NCI-H446 (cell line): ENCODE data around the gene PKM.

Source experiments
- DNase-seq, 2 experiments: peaks; one replicate each; lab custom pipeline; 2025; lab: John Stamatoyannopoulos, UW

Gene PKM

GRCh38 chr15:72235298-72235697 lies 4.3 kb upstream of the PKM start:
- DNase-seq, result no peak

DNA sequence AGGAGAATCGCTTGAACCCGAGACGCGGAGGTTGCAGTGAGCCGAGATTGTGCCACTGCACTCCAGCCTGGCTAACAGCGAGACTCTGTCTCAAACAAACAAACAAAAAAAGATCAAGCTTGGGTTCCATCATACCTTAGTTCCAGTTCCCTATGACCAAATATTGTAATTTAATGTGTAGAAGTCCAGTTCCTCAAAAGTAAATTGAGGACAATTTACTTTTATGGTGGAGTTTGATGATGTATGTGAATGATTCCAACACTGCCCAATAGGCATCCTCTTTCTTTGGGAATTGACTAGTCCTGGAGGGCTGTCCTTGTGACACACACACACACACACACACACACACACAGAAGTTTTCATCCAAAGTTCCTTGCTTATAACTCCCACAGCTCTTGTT lies 2.8 kb upstream of the PKM start:
- DNase-seq, result no peak

DNA sequence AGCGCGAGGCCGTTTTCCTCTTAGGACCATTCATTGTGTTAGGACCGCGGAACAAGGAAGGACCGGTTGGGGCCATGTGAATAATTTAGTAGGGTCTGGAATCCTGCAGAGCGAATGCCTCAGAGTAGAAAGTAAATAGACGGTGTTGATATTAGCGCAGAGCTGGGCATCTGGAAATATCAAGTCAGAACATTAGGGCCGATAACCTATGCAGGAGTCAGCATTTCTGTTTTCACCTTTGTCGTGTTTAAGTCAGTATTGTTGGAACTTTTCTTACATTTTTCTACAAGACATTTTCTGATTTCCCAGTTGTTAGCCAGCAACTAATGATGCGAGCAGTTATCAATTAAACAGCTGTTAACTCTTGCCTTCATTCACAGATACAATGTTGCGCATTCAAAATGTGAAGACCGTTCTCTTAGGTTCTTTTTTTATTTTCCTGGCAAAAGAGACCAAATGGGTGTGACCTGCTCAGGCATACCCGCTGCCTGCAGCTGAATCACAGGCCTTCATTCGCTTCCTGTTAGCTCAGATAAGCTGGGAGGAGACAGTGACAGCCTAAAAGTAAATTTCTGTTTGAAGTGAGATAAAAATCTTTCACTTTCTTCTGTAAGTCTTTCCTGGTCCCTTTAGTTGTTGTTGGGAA lies 966 bp upstream of the PKM start:
- peak; percentile 19 to 52 for DNase-seq

GRCh38 chr15:72230197-72231065 lies 559 bp downstream of the PKM start:
- peak; percentile 45 to 82 for DNase-seq

GRCh38 chr15:72229947-72230196 lies 1.1 kb downstream of the PKM start:
- no peak for DNase-seq

- DNase-seq, result no peak
Measured at GRCh38 chr15:72229076-72229946, 1.7 kb downstream of the PKM start.

- DNase-seq, result no peak
Measured at GRCh38 chr15:72227720-72228119, 3.3 kb downstream of the PKM start.

DNA sequence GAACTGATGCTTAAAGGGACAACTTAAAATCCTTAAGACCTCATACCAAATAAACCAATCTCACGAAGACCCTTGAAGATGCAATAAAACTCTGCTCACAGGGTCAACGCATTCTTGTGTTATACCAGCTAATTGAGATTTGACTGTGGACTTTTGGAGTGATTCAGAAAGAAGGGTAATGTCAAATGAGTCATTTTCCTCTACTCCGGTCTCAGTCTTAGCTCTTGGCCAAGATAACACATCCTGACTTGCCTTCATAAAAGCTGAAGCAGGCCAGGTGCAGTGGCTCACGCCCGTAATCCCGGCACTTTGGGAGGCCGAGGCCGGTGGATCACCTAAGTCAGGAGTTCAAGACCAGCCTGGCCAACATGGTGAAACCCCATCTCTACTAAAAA lies 3.8 kb downstream of the PKM start:
- DNase-seq, result peak in 1 of 2 experiments; percentile 23

- DNase-seq, result no peak
Measured at GRCh38 chr15:72223278-72223677, 7.7 kb downstream of the PKM start.

GRCh38 chr15:72222393-72222792 lies 8.6 kb downstream of the PKM start:
- peak in 1 of 2 experiments; percentile 28 for DNase-seq

- DNase-seq, result no peak
Measured at GRCh38 chr15:72220687-72221086, 10.3 kb downstream of the PKM start.

DNA sequence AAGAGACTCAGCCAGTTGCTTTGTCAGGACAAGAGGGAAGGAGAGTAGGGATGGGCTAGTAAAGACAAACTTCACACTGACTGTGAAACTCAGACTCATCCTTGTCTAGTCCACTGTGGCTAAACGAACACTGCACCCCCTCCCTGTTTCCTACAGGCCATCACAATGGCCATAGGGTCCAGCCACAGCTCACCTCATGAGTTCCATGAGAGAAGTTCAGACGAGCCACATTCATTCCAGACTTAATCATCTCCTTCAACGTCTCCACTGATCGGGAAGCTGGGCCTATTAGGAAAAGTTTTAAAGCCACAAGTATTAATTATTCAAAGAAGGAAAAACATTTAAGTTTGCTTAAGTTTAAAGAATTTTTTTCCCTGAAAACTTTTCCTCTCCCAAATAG lies 13.8 kb downstream of the PKM start:
- no peak for DNase-seq

GRCh38 chr15:72216079-72216478 lies 14.9 kb downstream of the PKM start:
- no peak for DNase-seq

DNA sequence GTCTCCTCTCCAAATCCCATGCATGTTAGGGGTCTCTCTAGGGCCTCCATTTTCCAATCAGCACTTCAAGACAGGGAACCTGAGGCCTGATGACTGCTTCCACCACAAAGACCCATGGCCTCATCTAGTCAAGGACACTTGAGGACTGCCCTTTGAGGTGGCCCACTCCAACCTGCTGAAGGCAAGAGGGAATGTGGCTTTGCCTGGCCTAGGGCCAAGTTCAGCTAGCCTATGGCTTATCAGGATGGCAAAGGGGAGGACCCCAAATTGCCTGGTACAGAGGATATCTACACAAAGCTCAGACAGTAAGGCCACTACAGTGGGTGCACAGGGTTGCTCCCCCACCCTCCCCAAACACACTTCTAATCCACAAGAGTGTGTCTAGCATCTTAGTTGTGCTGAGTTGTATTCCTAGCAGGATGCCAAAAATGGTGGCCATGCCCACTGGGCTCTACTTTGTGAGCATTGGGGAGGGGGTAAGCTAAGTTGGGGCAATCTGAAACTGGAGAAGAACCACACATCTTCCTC lies 23.4 kb downstream of the PKM start:
- DNase-seq, result no peak

- no peak for DNase-seq
Measured at GRCh38 chr15:72206677-72207000, 24.4 kb downstream of the PKM start.

DNA sequence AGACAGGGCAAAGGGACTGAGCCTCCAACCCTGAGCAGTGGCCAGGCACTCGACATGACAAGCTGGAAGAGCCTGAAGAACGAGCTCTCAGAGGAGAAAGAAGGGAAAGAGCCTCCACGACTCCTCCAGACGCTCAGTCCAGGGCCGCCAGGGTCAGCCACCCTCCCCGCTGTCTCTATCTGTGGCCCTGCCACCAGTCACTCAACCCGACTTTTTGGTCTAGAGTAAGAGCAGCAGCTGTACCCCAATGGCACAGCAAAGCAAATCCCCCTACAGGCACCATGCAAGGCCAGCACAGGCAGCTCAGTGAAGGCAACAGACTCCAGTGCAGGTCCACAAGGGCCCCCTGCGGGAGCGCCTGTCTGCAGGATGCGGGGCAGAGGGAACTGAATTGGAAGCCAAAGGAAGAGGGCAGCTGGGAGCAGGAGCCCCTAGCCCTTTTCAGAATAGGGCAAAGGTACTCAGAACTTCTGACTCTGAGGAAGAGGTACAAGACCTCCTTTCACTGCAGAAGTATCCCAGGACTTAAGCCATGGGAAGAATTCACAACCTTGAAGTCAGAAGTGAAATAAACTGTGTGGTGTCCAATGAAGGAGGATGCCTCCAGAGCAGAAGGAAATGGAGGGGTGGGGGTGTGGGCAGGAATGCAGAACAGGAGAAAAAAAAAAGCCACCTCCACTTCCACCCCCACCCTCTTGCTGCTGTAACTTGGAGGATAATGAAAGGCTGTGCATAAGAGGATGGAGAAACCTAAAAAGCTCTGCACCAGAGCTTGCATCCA lies 24.9 kb downstream of the PKM start:
- DNase-seq, result no peak

DNA sequence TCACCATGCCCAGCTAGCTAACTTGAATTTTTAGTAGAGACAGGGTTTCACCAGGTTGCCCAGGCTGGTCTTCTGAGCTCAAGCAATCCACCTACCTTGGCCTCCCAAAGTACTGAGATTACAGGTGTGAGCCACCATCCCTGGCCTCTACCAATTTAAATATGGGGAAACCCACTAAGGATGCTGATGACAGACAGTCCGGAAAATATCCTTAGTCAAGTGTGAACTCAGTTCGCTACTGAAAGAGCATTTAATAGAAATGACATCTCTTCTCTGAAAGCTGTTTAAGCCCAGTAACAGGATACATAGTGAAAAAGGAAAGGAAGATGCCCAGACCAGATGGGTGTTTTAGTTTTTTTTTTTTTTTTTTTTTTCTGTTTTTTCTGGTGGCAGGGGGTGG lies 25.7 kb downstream of the PKM start:
- DNase-seq, result no peak

GRCh38 chr15:72203507-72203837 lies 27.5 kb downstream of the PKM start:
- peak; percentile 90 to 97 for DNase-seq

DNA sequence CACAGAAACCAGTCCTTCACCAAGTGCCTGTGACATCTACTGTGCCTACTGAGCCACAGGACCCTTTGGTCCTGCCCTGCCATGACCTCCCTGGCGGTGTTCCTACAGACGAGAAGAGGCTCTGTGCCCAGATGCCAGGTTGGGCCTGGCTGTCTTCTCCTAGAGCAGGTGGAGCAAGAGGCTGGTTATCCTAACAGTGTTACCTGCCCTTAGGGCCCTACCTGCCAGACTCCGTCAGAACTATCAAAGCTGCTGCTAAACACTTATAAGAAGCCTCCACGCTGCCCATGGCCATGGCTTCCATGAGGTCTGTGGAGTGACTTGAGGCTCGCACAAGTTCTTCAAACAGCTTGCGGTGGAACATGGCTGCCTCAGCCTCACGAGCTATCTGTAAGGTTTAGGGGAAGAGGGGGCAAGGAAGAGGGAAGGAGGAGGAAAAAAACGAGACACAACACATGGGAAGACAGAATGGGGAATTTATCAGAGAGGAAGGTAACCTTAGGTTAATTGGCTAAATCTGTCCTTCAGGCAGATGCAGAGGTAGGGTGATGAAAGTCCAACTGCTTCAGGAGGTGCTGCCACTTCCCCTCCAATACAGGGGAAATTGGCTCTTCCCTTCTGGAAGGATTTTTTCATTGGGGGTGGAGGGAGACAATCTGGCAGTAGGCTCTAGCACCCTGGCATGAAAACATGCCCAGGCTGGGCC lies 28.0 kb downstream of the PKM start:
- no peak for DNase-seq

GRCh38 chr15:72202302-72202701 lies 28.7 kb downstream of the PKM start:
- no peak for DNase-seq

- DNase-seq, result no peak
Measured at GRCh38 chr15:72201391-72201921, 29.5 kb downstream of the PKM start.
